ENCODE data around the gene MEF2A.
"Not testable (repeated sequence)": the region's sequence is repeated elsewhere in the genome, so short reads cannot be mapped to it uniquely, and the experiment has no call there.

The MEF2A gene

DNA sequence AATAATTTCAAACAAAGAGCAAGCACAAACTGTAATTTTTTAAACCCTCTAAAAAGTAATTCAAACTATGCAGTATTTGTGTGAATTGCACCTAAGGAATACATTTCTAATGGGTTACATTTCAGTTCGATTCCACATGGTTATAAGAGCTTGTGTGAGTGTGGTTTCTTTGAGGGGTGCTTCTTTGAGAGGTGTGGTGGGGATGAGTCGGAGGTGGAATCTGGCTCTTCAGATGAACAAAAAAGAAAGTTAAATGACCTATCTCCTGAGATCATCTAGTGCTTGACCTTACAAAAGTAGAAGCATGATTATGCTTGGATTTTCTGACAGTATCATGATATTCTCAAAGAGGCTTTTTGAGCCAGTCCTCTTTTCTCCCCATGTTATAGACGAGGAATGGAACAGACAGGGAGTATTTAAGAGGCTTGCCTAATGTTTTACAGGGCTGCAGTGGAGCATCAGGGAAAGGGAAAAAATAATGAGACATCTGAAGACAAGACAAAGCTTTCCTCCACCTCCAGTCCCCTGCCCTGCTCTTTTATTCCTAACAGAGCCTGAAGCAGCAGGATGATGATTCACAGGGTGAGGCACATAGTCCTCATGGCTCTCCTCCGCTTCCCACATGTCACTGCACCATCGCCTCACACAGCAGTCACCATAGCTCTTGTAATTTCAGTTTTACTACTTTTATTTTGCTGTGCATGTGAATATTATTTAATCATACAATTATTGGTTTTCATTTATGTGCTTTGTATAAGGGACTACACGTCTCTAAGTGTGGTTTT is 85.4 kb downstream of the MEF2A start:
- no peak for DNase-seq

DNA sequence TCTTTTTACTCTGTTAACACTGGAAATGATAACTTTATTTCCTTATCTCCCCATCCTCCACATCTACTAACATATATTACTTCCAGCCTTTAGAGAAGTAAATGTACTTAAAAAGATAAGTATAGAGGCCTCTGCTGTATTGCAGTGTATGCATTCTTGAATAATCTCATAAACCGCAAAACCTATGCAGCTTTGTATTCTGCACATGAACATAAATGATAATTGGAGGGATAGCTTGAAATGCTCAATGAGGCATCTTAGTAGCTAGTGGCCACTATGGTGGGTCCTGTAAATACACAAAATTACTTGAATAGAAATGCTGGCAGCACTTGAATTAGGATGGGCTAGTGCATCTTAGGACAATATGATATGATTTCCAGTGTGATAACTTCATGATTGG is 90.4 kb downstream of the MEF2A start:
- no peak for DNase-seq

DNA sequence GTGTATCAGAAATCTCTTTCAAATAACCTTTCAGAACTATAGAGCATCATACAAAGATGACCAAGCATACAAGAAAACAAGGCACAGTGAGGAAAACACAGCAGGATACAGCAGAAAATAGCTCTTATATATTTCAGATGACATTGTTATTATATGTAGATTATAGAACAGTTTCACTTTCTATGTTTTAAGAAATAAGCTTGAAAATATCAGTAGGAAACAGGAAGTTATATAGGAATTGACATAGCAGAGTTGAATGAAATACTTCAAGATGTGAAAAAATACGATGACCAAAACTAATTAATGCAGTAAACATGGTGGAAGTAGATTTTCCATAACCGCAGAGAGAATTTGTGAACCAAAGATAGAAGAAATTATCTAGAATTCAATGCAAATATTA is 92.2 kb downstream of the MEF2A start:
- DNase-seq, result no peak

DNA sequence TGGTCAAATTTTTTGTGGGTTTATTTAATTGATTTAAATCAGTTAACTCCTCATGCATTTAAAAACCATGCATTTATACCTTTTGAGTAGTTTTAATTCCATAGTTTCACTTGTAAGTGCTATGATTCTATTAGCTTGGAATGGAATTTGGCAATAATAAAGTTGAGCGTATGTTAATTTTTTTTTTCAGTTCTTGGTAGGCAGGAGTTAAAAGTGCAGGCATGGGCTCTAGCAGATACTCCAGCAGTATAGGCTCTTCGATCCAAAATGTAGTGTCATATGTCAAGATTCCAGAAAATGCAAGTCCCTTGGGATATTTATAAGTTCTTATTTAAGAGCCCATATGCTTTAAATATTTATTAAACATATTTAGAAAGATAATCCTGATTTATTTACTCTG is 97.1 kb downstream of the MEF2A start:
- DNase-seq, result no peak

DNA sequence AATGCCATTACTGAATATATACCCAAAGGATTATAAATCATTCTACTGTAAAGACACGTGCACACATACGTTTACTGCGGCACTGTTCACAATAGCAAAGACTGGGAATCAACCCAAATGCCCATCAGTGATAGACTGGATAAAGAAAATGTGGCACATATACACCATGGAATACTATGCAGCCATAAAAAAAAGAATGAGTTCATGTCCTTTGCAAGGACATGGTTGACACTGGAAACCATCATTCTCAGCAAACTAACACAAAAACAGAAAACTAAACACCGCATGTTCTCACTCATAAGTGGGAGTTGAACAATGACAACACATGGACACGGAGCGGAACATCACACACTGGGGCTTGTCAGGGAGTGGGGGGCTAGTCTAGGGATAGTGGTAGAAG is 100.3 kb downstream of the MEF2A start:
- not testable (repeated sequence) for DNase-seq

DNA sequence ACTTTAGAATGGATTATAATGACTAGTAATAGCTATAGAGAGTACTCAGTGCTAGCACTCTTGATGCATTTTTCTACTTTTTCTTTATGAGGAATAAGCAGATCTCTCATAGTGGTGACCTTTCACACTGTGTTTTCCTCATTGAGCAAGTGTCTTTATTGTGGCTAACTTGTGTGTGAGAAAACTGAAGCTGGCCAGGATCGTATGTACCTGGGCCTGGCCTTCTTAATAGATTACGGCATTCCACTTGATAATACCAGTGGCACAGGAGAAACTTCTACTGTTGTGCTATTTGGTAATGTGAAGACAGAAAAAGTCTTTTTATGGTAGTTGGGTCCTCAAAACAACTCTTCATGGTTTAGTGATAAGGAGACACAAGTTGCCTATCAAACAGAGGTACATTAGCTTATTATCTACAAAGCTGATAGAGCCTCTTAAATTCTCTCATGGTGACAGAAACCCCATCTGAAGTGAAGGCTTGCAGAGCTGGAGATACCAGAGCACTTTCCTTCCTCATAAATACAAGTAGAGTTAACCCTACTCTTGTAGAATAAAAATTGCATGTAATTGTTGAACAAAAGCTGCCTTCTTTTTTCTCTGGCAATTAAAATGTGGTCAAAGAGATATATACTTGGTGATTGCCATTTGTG is 102.9 kb downstream of the MEF2A start:
- DNase-seq, result no peak

DNA sequence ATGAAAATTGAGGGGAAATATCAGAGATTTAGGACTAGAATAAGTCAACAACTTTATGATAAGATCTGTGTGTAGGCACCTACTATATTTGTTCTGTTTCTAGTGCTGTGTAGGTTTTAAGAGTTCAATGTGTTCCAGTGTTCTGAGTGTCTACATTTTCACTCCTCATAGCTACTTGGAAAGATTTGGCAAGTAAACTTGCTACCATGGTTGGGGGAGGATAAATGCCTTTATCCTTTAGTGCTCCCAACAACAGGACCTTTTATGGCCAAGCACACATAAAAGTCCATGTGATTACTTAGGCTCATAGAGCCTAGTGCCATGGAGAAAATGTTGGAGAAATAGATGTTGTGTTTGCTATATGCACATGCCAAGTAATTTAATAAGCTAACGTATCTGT is 103.5 kb downstream of the MEF2A start:
- DNase-seq, result no peak

DNA sequence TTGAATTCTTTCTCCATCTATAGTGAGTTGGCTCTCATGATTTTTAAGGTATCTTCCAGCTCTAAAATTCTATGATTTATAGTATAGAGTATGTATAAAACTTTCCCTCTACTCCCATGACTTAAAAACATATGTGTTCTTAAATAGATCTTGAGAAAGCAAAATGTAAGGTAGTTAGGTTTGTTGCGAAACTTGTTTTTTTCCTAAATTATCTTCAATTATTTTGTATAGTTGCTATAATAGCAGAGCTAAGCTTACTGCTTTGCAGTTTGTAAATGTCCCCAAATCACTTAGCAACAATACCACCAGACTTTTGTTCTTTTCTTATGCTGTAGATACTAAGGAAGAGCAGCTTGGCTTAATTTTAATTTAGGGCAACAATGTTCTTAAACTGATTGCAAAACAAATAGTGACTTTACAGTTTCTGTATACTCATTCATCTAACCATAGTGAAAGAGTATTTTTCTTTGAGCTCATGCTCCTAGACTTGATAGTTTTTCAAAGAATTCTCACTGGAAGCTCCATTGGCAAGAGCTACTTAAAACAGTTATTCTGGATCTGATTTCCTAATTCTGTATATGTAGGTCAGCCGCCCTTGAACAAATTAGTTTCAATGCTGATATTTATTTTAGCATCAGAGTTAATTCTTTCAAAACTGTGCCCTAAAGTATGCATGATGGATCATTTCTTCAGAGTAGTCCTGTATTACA is 106.3 kb downstream of the MEF2A start:
- DNase-seq, result no peak

DNA sequence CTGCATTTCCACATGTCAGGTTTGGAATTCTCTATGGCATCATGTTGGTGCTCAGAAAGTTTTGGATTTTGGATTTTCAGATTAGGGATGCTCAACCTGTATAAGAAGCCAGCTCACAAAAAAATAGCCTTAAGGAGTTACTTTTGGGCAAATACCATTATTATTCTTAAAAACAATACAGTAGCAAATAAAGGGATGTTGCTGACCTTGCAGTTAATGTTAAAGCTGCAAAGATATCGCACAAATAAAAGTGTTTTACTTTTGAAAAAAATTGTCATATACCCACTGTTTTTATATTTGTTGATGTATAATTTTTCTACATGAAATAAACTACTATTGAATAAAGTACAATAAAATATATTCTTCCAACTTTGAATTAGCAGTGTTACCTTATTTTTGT is 107.3 kb downstream of the MEF2A start:
- no peak for DNase-seq

DNA sequence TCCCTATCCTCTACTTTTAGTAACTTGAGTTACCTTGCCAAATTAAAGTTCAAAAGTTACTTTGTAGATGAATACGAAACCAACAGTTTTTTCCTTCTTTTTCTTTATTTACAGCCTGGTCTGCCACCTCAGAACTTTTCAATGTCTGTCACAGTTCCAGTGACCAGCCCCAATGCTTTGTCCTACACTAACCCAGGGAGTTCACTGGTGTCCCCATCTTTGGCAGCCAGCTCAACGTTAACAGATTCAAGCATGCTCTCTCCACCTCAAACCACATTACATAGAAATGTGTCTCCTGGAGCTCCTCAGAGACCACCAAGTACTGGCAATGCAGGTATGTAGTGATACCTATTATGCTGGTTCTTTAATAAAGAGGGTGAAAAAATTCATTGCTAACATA is 108.5 kb downstream of the MEF2A start:
- no peak for DNase-seq

DNA sequence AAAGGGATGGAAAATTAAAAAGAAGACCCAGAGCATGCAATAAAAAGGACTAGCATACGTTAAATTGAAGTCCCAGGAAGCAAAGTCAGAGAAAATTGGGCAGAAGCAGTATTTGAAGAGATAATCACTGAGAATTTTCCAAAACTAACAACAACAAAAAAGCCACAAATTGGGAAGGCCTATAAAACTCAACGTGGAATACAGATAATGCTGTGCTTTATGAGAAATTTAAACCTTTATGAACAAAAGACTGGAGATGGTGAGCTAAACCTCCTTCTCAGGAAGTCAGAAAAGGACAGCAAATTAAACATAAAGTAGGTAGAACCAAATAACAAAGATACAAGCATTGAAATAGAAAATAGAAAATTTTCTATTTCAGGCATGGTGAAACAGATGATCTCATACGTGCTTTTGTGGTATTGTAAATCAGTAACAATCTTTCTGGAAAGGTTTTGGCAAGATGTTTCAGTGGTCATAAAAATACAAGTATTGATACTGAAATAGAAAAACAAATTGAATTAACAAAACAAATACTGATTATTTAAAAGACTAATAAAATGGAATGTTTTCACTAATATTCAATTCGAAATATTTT is 111.9 kb downstream of the MEF2A start:
- no peak for DNase-seq

DNA sequence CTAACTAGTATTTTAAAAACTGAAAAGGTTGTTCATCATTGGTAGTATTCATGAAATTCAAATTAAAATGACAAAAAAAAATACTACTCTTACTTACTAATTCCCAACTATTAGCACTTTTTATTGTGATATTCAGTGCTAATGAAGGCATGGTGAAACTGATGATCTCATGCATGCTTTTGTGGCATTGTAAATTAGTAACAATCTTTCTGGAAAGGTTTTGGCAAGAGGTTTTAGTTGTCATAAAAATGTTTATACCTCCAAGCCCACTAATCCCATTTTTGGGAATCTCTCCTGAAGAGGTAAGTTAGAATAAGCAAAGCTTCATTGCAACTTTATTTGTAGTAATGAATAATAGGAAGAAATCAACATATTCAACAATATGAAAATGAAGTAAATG is 114.5 kb downstream of the MEF2A start:
- DNase-seq, result no peak

DNA sequence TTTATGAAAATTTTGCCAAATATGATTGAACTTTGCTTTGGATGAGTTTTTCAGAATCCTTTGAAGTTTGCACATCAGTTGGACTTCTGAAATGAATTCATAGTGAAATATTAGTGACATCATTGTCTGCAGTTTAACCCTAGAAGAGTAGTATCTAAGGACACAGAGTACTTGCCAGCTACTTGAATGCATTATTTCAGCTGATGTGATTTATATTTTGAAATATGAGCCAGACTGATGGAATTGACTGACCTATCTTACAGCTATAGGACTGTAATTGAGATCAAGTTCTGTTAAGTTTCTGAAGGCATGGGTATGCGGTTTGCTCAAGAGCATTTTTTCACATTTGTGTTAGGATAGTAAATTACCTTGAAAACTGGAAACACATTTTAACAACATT is 116.2 kb downstream of the MEF2A start:
- DNase-seq, result no peak

DNA sequence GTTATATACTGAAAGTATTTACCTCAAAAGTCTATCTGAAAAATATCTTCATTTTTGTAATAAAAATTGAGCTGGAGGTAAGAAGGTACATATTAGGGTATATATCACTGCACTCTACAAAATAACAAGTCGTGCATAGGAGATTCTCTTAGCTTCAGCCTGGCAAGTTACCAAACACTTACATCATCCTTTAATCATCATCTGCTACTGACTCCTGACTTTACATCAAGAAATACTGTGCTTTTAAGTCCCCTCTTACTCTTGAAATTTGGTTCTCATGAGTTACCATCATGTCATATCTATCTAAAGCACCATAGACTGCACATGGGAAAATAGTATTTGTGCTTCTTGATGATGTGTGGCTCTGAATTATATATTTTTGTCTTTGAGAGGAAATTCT is 116.7 kb downstream of the MEF2A start:
- DNase-seq, result no peak

DNA sequence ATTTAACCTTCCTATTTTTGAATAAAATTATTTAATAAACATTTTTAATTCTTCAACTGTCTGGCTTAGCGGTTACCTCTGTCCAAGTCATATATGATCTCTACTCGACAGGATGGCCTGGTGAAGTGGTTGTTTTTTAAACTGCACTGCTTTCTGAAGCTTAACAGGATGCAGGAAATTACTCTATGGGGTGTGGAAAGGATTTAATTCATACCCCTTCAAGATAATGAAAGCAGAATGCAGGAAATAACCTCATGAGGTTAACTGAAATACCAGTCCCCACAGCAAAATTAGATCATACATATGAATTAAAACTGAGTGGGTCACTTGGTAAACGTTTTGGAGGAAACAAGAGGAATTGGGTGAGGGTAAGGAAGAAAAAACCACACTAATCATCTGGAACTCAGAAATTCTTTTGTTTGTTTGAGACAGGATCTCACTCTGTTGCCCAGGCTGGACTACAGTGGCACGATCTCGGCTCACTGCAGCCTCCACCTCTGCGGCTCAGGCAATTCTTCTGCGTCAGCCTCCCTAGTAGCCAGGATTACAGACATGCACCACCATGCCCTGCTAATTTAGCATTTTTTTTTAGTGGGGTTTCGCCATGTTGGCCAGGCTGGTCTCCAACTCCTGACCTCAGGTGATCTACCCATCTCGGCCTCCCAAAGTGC is 117.4 kb downstream of the MEF2A start:
- no peak for DNase-seq

DNA sequence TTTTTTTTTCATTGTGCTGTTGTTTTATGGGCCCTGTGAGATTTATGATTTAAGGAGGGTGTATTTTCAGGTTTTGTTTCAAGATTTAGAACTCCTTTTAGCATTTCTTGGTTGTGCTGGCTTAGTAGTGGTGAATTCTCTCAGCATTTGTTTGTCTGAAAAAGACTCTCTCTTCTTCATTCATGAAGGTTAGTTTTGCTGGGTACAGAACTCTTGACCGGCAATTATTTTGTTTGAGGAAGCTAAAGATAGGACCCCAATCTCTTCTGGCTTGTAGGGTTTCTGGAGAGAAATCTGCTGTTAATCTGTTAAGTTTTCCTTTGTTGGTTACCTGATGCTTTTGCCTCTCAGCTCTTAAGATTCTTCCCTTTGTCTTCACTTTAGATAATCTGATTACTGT is 120.5 kb downstream of the MEF2A start:
- DNase-seq, result no peak

DNA sequence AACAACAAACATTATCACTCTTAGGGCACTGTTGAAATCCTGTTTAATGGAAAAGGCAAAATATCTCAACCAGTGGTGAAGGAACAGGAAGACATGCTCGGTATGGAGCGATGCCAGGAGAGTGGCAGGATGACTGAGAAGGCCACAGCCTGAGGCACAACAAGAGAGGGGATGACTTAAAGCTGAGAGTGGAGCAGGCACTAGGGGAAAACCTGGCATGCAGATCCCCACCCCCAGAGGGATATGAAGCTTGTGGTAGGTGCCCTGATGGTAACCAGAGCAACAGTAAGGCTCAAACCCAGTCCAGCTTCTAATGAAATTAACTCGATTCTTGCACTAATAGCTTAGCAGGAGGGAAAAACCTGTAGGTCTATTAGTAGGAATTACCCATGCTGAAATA is 127.0 kb downstream of the MEF2A start:
- no peak for DNase-seq

DNA sequence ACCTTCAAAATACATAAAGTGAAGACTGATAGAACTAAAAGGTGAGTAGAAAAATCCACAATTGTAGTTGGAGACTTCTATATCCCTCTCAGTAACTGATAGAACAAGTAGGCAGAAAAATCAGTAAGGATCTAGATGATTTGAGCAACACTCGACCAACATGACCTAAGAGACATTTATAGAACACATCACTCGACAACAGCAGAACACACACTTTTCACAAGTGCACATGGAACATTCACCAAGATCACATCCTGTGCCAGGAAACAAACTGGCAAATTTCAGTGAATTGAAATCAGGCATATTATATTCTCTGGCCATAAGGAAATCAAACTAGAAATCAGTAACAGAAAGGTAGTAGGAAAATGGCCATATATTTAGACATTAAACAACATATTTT is 130.3 kb downstream of the MEF2A start:
- no peak for DNase-seq

DNA sequence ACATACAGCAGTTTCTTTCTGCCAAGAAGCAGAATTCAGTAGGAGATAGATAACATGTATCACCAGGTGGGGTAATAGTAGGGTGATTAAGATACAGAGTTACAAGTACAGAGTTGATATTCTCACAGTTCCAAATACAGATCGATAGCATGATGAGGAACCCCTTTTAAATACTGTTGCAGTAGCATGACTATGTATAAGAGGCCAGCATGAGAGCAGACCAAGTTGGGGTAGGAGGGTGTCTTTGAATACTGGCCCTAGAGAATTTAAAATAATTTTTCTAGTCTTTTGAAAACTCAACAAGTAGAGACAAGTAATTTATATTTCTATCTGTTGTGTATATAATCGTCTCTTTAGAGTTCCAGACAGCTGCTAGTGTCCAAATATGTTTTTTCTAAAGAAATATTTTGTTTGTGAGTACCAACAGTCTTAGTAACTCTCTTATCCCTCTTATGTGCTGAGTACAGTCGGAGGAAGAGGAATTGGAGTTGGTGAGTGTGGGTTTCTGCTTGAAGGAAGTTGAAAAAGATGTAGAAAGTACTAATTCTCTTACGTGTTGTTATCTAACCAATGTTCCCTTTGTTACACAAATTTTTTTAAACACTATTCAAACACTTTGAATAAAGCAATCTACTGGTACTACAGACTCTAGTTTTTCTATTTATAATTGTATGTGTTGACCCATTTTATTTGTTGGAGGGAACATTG is 137.3 kb downstream of the MEF2A start:
- no peak for DNase-seq

DNA sequence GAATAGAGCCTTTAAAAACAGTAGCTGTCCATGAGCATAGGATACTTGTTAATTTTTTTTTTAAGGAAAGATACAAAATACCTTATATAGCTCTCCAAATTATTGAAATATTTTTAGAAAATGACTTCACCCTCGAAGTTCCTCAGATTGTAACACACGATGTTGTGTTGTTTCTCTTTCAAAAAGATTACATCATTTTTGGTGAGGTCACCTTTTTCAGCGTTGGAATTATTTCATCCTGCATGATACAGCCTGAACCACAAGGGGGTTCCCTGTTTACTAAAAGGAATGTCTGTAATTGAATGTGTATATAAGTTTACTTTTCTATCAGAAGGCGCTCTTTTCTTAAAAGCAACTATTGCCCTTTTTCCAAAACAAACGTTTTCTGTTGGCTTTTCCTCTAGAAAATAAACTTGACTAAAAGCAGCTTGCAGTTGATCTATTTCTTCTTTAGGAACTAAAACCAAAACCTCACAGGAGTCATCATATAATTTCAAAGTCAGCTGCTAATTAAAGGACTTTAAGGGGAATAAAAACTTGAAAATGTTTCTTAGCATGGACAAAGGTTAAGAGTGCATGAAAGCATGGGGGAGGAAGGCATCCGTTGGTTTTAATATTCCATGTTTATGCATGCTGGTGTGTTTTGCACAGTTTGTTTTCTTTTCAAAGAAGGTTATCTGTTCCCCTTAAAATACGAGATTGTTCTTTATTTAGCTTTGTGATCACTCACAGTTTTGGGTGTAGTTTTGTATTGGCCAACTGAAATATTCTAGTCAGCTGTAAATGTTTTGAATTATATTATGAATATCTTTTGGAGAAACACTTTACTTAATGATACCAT is 138.0 kb downstream of the MEF2A start:
- peak; percentile 23 for DNase-seq

DNA sequence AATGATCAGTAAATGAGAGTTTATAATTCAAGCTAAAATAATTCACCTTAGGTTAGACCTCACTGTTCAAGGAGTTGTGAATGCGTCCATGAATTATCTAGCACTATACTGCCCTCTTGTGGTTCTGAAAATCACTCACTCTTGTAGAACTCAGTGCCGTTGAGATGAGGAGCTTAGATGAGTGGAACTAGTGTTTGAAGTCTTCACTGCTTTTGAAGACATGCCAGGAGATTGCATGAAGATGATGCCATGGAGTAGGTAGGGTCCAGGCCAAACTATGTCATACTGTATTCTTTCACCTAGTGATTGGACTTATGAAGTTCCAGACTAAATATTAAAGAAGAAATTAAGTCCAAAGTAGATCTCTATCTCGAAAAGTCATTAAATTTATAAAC is 138.7 kb downstream of the MEF2A start:
- DNase-seq, result peak; percentile 82
